K562 treated with DMSO at 1 percent for 12 hours (cell line): ENCODE measurements around the gene FAM89B. TPM values are rescaled to one million over a fixed set of nuclear protein-coding genes. Genes with fewer than 3 reads are reported as not detected.

Source experiments
- total RNA-seq: library from RNA; unstranded; fragments of 300-600 nt; gene quantifications from 2 replicates; pipeline ENCODE4 v1.2.3, GENCODE V29; 2022; ENCODE audit not compliant: insufficient read depth

The FAM89B gene
- 94.7 and 125 TPM in 2 replicates for total RNA-seq

GRCh38 chr11:65572356-65573051 lies at the start of gene FAM89B:
Gene FAM89B, plus strand, starts transcription at chr11:65572538. Its CDS starts 132 bp downstream, at chr11:65572670.

GRCh38 chr11:65524741-65525545 lies 47.4 kb upstream of the FAM89B start, which contains the start of gene SCYL1:
Gene SCYL1, plus strand, starts transcription at chr11:65525083. Its CDS starts 71 bp downstream, at chr11:65525154.

GRCh38 chr11:65558002-65558929 lies 14.1 kb upstream of the FAM89B start, which contains the start of gene LTBP3:
Gene LTBP3, minus strand, starts transcription at chr11:65558359. Its CDS starts 400 bp downstream, at chr11:65557959.

GRCh38 chr11:65569973-65570918 lies 2.1 kb upstream of the FAM89B start, which contains the start of gene ZNRD2:
Gene ZNRD2, plus strand, starts transcription at chr11:65570477. Its CDS starts 15 bp downstream, at chr11:65570492.

GRCh38 chr11:65575568-65576231 lies 3.4 kb downstream of the FAM89B start, which contains the start of gene EHBP1L1:
Gene EHBP1L1, plus strand, starts transcription at chr11:65576053. Its CDS starts 250 bp downstream, at chr11:65576303.

GRCh38 chr11:65595543-65596281 lies 23.4 kb downstream of the FAM89B start, which contains the start of gene KCNK7:
Gene KCNK7, minus strand, starts transcription at chr11:65595800. Its CDS starts 28 bp downstream, at chr11:65595772.

GRCh38 chr11:65615229-65615949 lies 43.1 kb downstream of the FAM89B start, which contains the start of gene PCNX3:
Gene PCNX3, plus strand, starts transcription at chr11:65615776. Its CDS starts 536 bp downstream, at chr11:65616312.

Other genes starting within 250 kb of the FAM89B start
- 41.9 and 70.0 TPM in 2 replicates for gene DPF2, start 238.7 kb upstream of the FAM89B start, total RNA-seq
- 6.5 and 7.1 TPM in 2 replicates for gene TIGD3, start 217.8 kb upstream of the FAM89B start, total RNA-seq
- gene SLC25A45, start 189.9 kb upstream of the FAM89B start, total RNA-seq: 0.65 and 1.1 TPM in 2 replicates
- gene FRMD8, start 185.9 kb upstream of the FAM89B start, total RNA-seq: 35.7 and 51.6 TPM in 2 replicates
- 9.8 and 52.5 TPM in 2 replicates for gene NEAT1, start 149.7 kb upstream of the FAM89B start, total RNA-seq
- 148 and 227 TPM in 2 replicates for gene MALAT1, start 73.5 kb upstream of the FAM89B start, total RNA-seq
- gene SCYL1, start 47.5 kb upstream of the FAM89B start, total RNA-seq: 110 and 115 TPM in 2 replicates
- gene LTBP3, start 14.2 kb upstream of the FAM89B start, total RNA-seq: 34.0 and 34.5 TPM in 2 replicates
- gene ZNRD2, start 2.1 kb upstream of the FAM89B start, total RNA-seq: 42.5 and 54.0 TPM in 2 replicates
- gene EHBP1L1, start 3.5 kb downstream of the FAM89B start, total RNA-seq: 47.2 and 71.8 TPM in 2 replicates
- gene KCNK7, start 23.3 kb downstream of the FAM89B start, total RNA-seq: not detected in 2 replicates
- 58.8 and 67.8 TPM in 2 replicates for gene MAP3K11, start 41.7 kb downstream of the FAM89B start, total RNA-seq
- gene PCNX3, start 43.2 kb downstream of the FAM89B start, total RNA-seq: 29.9 and 49.8 TPM in 2 replicates
- gene SIPA1, start 65.6 kb downstream of the FAM89B start, total RNA-seq: 53.3 and 65.6 TPM in 2 replicates
- 40.4 and 85.8 TPM in 2 replicates for gene RELA, start 90.4 kb downstream of the FAM89B start, total RNA-seq
- gene KAT5, start 139.7 kb downstream of the FAM89B start, total RNA-seq: 34.6 and 39.5 TPM in 2 replicates
- gene RNASEH2C, start 148.3 kb downstream of the FAM89B start, total RNA-seq: 31.8 and 55.6 TPM in 2 replicates
- gene AP5B1, start 208.4 kb downstream of the FAM89B start, total RNA-seq: 16.1 and 36.7 TPM in 2 replicates
- gene OVOL1, start 214.5 kb downstream of the FAM89B start, total RNA-seq: not detected in 2 replicates